Neutrophil (primary cell): Measurements from ENCODE around the gene APIP.

Experiments used
- H3K27ac ChIP-seq: fragments of 200-600 bp; sonication (generic); 2 replicates; pipeline ENCODE4 v1.5.1; 2016; ENCODE audit warnings: mild to moderate bottlenecking, moderate library complexity
- H3K27me3 ChIP-seq: fragments of 200-600 bp; sonication (generic); 2 replicates; pipeline ENCODE4 v1.6.0; 2016; ENCODE audit warnings: mild to moderate bottlenecking
- H3K36me3 ChIP-seq: fragments of 200-600 bp; sonication (generic); 2 replicates; pipeline ENCODE4 v1.5.1; 2017
- H3K4me1 ChIP-seq, 2 experiments: fragments of 200-600 bp in 1 of 2; sonication (generic) in 1 of 2; 1 replicate in 1 of 2; 2 replicates in 1 of 2; pipeline versions ENCODE4 v1.5.1 to v1.6.1; 2013 to 2016; ENCODE audit warnings: low read depth in 1 of 2, low read length in 1 of 2, mild to moderate bottlenecking in 1 of 2, moderate library complexity in 1 of 2; ENCODE audit not compliant: control insufficient read depth in 1 of 2, insufficient read depth in 1 of 2
- H3K4me3 ChIP-seq, 2 experiments: fragments of 200-600 bp in 1 of 2; sonication (generic) in 1 of 2; 1 replicate in 1 of 2; 2 replicates in 1 of 2; pipeline ENCODE4 v1.5.1; 2013 to 2016; ENCODE audit warnings: low read depth in 1 of 2, low read length in 1 of 2, mild to moderate bottlenecking in 1 of 2, moderate library complexity in 1 of 2
- H3K9me3 ChIP-seq: fragments of 200-600 bp; sonication (generic); 2 replicates; pipeline ENCODE4 v1.5.1; 2016
- TF ChIP-seq, protein P1 (sequence below): fragments of 200-600 bp; sonication (generic); IDR thresholded peaks from 2 replicates; pipeline ENCODE4 v1.5.1; 2016; ENCODE audit warnings: antibody characterized with exemption

APIP gene

GRCh38 chr11:34877375-34877975 is 38.7 kb downstream of the APIP start:
- Histone ChIP-seq H3K27me3 (no peaks in the 10 kb centered on the region), H3K4me1 (no peaks in the 10 kb centered on the region), H3K9me3 (no peaks in the 10 kb centered on the region), H3K36me3 (peaks cover 8% of the 10 kb centered on the region), H3K27ac (no peak overlapping the region), H3K4me3 (no peak overlapping the region)
- TF ChIP-seq, protein P1, sequence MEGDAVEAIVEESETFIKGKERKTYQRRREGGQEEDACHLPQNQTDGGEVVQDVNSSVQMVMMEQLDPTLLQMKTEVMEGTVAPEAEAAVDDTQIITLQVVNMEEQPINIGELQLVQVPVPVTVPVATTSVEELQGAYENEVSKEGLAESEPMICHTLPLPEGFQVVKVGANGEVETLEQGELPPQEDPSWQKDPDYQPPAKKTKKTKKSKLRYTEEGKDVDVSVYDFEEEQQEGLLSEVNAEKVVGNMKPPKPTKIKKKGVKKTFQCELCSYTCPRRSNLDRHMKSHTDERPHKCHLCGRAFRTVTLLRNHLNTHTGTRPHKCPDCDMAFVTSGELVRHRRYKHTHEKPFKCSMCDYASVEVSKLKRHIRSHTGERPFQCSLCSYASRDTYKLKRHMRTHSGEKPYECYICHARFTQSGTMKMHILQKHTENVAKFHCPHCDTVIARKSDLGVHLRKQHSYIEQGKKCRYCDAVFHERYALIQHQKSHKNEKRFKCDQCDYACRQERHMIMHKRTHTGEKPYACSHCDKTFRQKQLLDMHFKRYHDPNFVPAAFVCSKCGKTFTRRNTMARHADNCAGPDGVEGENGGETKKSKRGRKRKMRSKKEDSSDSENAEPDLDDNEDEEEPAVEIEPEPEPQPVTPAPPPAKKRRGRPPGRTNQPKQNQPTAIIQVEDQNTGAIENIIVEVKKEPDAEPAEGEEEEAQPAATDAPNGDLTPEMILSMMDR = no peak

- H3K9me3 ChIP-seq = no peaks in the 10 kb centered on the region
- TF ChIP-seq, protein P1 = no peak
- H3K4me3 ChIP-seq = no peak overlapping the region
Observed at GRCh38 chr11:34874202-34874601, 42.0 kb downstream of the APIP start.

GRCh38 chr11:34870548-34871196 is 45.5 kb downstream of the APIP start:
- H3K9me3 ChIP-seq = no peaks in the 10 kb centered on the region
- H3K4me1 ChIP-seq = peaks cover 6 to 9% of the 10 kb centered on the region in 2 experiments
- TF ChIP-seq, protein P1 = no peak
- no peak overlapping the region for H3K27ac ChIP-seq
- no peaks in the 10 kb centered on the region for H3K27me3 ChIP-seq
- H3K4me3 ChIP-seq = no peak overlapping the region
- no peaks in the 10 kb centered on the region for H3K36me3 ChIP-seq

More at GRCh38 chr11:34874202-34874601, 42.0 kb downstream of the APIP start:
- Histone ChIP-seq H3K4me1 (no peaks in the 10 kb centered on the region), H3K27ac (no peak overlapping the region), H3K36me3 (no peaks in the 10 kb centered on the region), H3K27me3 (no peaks in the 10 kb centered on the region)

- TF ChIP-seq, protein P1 = no peak
- H3K27ac ChIP-seq = no peak overlapping the region
- no peaks in the 10 kb centered on the region for H3K36me3 ChIP-seq
- H3K4me3 ChIP-seq = no peak overlapping the region
- no peaks in the 10 kb centered on the region for H3K27me3 ChIP-seq
- H3K9me3 ChIP-seq = no peaks in the 10 kb centered on the region
- peaks cover 18 to 20% of the 10 kb centered on the region in 2 experiments for H3K4me1 ChIP-seq
Observed at GRCh38 chr11:34869425-34869824, 46.8 kb downstream of the APIP start.

- Histone ChIP-seq H3K27ac (no peak overlapping the region), H3K27me3 (no peaks in the 10 kb centered on the region), H3K36me3 (no peaks in the 10 kb centered on the region), H3K4me3 (no peak overlapping the region), H3K4me1 (peaks cover 26 to 27% of the 10 kb centered on the region in 2 experiments), H3K9me3 (no peaks in the 10 kb centered on the region)
- TF ChIP-seq, protein P1 = no peak
Observed at GRCh38 chr11:34866375-34866774, 49.8 kb downstream of the APIP start.
